GM18868 (cell line): ENCODE data around the gene SNHG17.
A peak's percentile ranks its signal among the peaks of the same experiment; 100 is the strongest.
"Not testable (repeated sequence)": the region's sequence is repeated elsewhere in the genome, so short reads cannot be mapped to it uniquely, and the experiment has no call there.

Experiments used
- ATAC-seq: cut with Tn5 transposase; IDR thresholded peaks from one replicate; pipeline ENCODE4 v1.9.1; 2021; ENCODE audit warnings: mild to moderate bottlenecking, moderate library complexity; ENCODE audit not compliant: unreplicated experiment

The SNHG17 gene

GRCh38 chr20:38434770-38435554 is at the start of gene SNHG17:
TSS of gene SNHG17 (minus strand) at chr20:38435328.
- ATAC-seq: peak; percentile 65

- no peak for ATAC-seq
Observed at GRCh38 chr20:38479596-38479995, 44.5 kb upstream of the SNHG17 start.

- ATAC-seq: no peak
Observed at GRCh38 chr20:38477747-38478146, 42.6 kb upstream of the SNHG17 start.

- no peak for ATAC-seq
Observed at GRCh38 chr20:38473367-38473795, 38.3 kb upstream of the SNHG17 start.

- peak; percentile 89 for ATAC-seq
Observed at GRCh38 chr20:38472513-38473366, 37.6 kb upstream of the SNHG17 start, which contains the start of gene RALGAPB. TSS of gene RALGAPB (plus strand) at chr20:38472843. CDS start at chr20:38488433, 15,590 bp downstream.

- no peak for ATAC-seq
Observed at GRCh38 chr20:38471987-38472512, 36.9 kb upstream of the SNHG17 start.

GRCh38 chr20:38471245-38471644 is 36.1 kb upstream of the SNHG17 start:
- ATAC-seq: no peak

GRCh38 chr20:38466983-38467382 is 31.9 kb upstream of the SNHG17 start:
- ATAC-seq: no peak

GRCh38 chr20:38466171-38466570 is 31.0 kb upstream of the SNHG17 start:
- no peak for ATAC-seq

- ATAC-seq: not testable (repeated sequence)
Observed at GRCh38 chr20:38461569-38461968, 26.4 kb upstream of the SNHG17 start.

GRCh38 chr20:38461167-38461566 is 26.0 kb upstream of the SNHG17 start:
- not testable (repeated sequence) for ATAC-seq

GRCh38 chr20:38460631-38461030 is 25.5 kb upstream of the SNHG17 start:
- not testable (repeated sequence) for ATAC-seq

GRCh38 chr20:38460040-38460623 is 25.0 kb upstream of the SNHG17 start:
- ATAC-seq: no peak

GRCh38 chr20:38458314-38458713 is 23.2 kb upstream of the SNHG17 start:
- no peak for ATAC-seq

GRCh38 chr20:38454556-38455473 is 19.7 kb upstream of the SNHG17 start:
- no peak for ATAC-seq

- peak; percentile 70 for ATAC-seq
Observed at GRCh38 chr20:38453941-38454340, 18.8 kb upstream of the SNHG17 start.

GRCh38 chr20:38452880-38453624 is 17.9 kb upstream of the SNHG17 start:
- no peak for ATAC-seq

- no peak for ATAC-seq
Observed at GRCh38 chr20:38450412-38450975, 15.4 kb upstream of the SNHG17 start.

- ATAC-seq: no peak
Observed at GRCh38 chr20:38449046-38449445, 13.9 kb upstream of the SNHG17 start.
